HUES6 (cell line): ENCODE measurements around the gene APLF.
"Not testable (repeated sequence)": the region's sequence is repeated elsewhere in the genome, so short reads cannot be mapped to it uniquely, and the experiment has no call there.

Experiments used
- H3K27ac ChIP-seq: 2 replicates; pipeline ENCODE4 v1.7.0; 2013; ENCODE audit warnings: low read depth, mild to moderate bottlenecking, low read length, inconsistent platforms
- H3K27me3 ChIP-seq: 2 replicates; pipeline ENCODE4 v1.6.1; 2013; ENCODE audit warnings: low read length; ENCODE audit not compliant: control insufficient read depth, insufficient read depth
- H3K36me3 ChIP-seq: 2 replicates; pipeline ENCODE4 v1.6.1; 2013; ENCODE audit warnings: low read length; ENCODE audit not compliant: control insufficient read depth, insufficient read depth
- H3K4me1 ChIP-seq: 2 replicates; pipeline ENCODE4 v1.6.1; 2013; ENCODE audit warnings: low read length; ENCODE audit not compliant: control insufficient read depth, insufficient read depth
- H3K4me3 ChIP-seq: 2 replicates; pipeline ENCODE4 v1.5.1; 2013; ENCODE audit warnings: low read depth, low read length
- H3K9ac ChIP-seq: one replicate; pipeline ENCODE4 v1.6.1; 2013; ENCODE audit warnings: mild to moderate bottlenecking, low read length
- H3K9me3 ChIP-seq: 2 replicates; pipeline ENCODE4 v1.6.1; 2013; ENCODE audit warnings: low read depth, low read length; ENCODE audit not compliant: control insufficient read depth, insufficient read depth

APLF gene

GRCh38 chr2:68537011-68537410, 69.6 kb downstream of the APLF start:
- Histone ChIP-seq H3K27me3 (no peaks in the 10 kb centered on the region), H3K9me3 (no peaks in the 10 kb centered on the region), H3K36me3 (no peaks in the 10 kb centered on the region), H3K4me3 (no peak overlapping the region), H3K9ac (no peak overlapping the region), H3K27ac (no peak overlapping the region), H3K4me1 (no peaks in the 10 kb centered on the region)

GRCh38 chr2:68537809-68538208, 70.4 kb downstream of the APLF start:
- H3K4me3 ChIP-seq = no peak overlapping the region
- no peaks in the 10 kb centered on the region for H3K4me1 ChIP-seq
- no peaks in the 10 kb centered on the region for H3K27me3 ChIP-seq
- no peaks in the 10 kb centered on the region for H3K36me3 ChIP-seq
- H3K9me3 ChIP-seq = no peaks in the 10 kb centered on the region
- no peak overlapping the region for H3K9ac ChIP-seq
- no peak overlapping the region for H3K27ac ChIP-seq

DNA sequence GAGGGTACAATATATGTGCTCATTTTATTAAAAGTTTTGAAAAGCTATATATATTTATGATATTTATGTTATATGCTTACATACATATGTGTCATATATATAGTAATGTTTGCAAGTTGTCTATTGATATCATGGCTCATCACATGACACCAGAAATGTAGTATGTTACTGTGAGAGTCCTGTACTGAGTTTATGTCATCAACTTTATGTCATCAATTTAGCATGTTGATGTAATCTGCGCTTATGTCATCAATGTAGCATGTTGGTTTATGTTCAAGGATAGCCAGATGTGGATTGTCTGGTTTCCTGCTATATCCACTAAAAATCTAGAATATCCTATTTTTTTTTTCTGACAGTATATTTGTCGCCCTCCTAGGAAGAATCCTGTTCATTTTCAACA, 77.4 kb downstream of the APLF start:
- Histone ChIP-seq H3K9me3 (no peaks in the 10 kb centered on the region), H3K9ac (no peak overlapping the region), H3K4me3 (no peak overlapping the region), H3K36me3 (no peaks in the 10 kb centered on the region; the same call in 1 of the 2 replicates), H3K27me3 (no peaks in the 10 kb centered on the region), H3K27ac (no peak overlapping the region), H3K4me1 (no peaks in the 10 kb centered on the region)

DNA sequence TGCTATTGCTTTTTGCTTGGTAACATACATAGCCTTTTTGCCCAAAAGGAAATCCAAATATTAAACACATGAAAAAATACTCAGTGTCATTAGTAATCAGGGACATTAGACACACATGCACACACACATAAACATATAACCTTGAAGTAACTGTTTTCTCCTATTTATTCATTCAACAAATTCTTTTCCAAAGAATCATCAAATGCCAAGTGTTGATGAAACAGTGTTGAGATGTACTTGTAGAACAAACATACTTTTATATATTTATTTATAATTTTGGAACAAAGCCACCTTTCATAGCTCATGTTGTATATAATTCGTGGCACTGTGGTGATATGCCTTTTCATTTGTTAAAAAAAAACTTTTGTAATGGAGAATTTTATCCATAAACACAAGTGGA, 81.0 kb downstream of the APLF start:
- Histone ChIP-seq H3K27ac (no peak overlapping the region), H3K4me3 (no peak overlapping the region), H3K27me3 (no peaks in the 10 kb centered on the region), H3K36me3 (no peaks in the 10 kb centered on the region; the same call in 1 of the 2 replicates), H3K9me3 (no peaks in the 10 kb centered on the region), H3K9ac (no peak overlapping the region), H3K4me1 (no peaks in the 10 kb centered on the region)

DNA sequence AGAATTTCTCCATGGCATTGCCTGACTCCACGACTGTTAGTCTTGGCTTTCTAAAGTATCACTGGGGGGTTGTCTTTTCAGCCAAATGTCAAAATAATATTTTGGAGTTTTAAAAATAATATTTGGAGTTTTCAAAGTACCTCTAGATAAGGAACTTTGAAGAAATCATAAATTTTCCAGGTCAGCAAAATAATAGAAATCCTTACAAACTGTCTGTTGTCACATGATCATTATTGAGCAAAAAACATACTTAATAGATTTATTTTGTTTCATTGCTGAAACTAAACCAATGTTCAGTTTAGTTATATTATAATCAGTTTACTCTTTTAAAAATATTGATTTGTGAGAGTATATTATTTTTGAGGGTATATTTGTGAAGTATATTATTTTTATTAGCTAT, 85.7 kb downstream of the APLF start:
- Histone ChIP-seq H3K4me3 (no peak overlapping the region), H3K4me1 (no peaks in the 10 kb centered on the region), H3K27me3 (no peaks in the 10 kb centered on the region), H3K36me3 (no peaks in the 10 kb centered on the region), H3K9me3 (no peaks in the 10 kb centered on the region), H3K9ac (no peak overlapping the region), H3K27ac (no peak overlapping the region)

DNA sequence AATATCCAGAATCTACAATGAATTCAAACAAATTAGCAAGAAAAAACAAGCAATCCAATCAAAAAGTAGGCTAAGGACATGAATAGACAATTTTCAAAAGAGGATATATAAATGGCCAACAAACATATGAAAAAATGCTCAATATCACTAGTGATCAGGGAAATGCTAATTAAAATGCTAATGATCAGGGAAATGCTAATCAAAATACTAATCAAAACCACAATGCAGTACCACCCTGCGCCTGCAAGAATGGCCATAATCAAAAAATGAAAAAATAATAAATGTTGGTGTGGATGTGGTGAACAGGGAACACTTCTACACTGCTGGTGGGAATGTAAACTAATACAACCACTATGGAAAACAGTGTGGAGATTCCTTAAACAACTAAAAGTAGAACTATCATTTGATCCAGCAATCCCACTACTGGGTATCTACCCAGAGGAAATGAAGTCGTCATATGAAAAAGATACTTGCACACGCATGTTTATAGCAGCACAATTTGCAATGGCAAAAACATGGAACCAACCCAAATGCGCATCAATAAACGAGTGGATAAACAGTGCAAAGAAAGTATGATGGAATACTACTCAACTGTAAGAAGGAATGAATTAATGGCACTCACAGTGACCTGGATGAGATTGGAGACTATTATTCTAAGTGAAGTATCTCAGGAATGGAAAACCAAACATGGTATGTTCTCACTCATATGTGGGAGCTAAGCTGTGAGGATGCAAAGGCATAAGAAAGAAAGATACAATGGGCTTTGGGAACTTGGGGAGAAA, 88.2 kb downstream of the APLF start:
- H3K27me3 ChIP-seq, H3K9me3 ChIP-seq, H3K4me1 ChIP-seq, H3K4me3 ChIP-seq, H3K9ac ChIP-seq, H3K36me3 ChIP-seq, H3K27ac ChIP-seq: not testable (repeated sequence)

DNA sequence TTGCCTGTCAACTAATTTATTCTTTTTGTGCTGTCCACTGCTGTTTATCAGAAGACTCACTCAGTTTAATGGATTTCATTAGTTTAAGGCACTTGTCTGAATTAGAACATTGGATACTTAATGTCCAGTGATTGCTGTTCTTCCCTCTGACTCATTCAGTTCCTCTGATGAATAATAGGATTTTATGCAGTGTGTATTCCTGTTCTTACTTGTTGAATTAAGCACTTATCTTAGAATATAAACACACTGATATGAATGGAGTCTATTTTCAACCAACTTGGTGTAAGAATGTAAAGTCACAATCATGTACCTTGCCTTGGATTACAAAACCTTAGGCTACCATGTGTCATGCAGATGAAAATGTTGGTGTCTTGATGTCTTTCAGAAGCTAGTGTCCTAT, 89.0 kb downstream of the APLF start:
- H3K4me3 ChIP-seq = no peak overlapping the region
- H3K4me1 ChIP-seq = no peaks in the 10 kb centered on the region
- H3K27me3 ChIP-seq = no peaks in the 10 kb centered on the region
- H3K36me3 ChIP-seq = no peaks in the 10 kb centered on the region
- no peaks in the 10 kb centered on the region for H3K9me3 ChIP-seq
- no peak overlapping the region for H3K9ac ChIP-seq
- H3K27ac ChIP-seq = no peak overlapping the region

DNA sequence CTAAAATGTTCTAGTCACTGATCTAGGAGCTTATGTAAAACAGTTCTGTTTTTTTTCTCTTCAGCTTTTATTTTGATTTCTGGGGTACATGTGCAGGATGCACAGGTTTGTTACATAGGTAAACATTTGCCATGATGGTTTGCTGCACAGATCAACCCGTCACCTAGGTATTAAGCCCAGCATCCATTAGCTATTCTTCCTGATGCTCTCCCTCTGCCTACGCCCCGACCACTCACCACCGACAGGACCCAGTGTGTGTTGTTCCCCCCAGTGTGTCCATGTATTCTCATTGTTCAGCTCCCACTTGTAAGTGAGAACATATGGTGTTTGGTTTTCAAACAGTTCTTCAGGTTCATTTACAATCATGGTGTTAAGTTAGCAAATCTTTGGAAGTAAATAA, 91.2 kb downstream of the APLF start:
- Histone ChIP-seq H3K9me3 (no peaks in the 10 kb centered on the region), H3K4me1 (no peaks in the 10 kb centered on the region), H3K27me3 (no peaks in the 10 kb centered on the region)

GRCh38 chr2:68559692-68560091, 92.3 kb downstream of the APLF start:
- H3K4me1 ChIP-seq = no peaks in the 10 kb centered on the region
- no peak overlapping the region for H3K27ac ChIP-seq
- no peaks in the 10 kb centered on the region for H3K9me3 ChIP-seq
- no peak overlapping the region for H3K9ac ChIP-seq
- H3K4me3 ChIP-seq = no peak overlapping the region
- H3K36me3 ChIP-seq = no peaks in the 10 kb centered on the region
- H3K27me3 ChIP-seq = no peaks in the 10 kb centered on the region

More for the DNA sequence above, 91.2 kb downstream of the APLF start:
- Histone ChIP-seq H3K27ac (no peak overlapping the region), H3K36me3 (no peaks in the 10 kb centered on the region), H3K4me3 (no peak overlapping the region), H3K9ac (no peak overlapping the region)

DNA sequence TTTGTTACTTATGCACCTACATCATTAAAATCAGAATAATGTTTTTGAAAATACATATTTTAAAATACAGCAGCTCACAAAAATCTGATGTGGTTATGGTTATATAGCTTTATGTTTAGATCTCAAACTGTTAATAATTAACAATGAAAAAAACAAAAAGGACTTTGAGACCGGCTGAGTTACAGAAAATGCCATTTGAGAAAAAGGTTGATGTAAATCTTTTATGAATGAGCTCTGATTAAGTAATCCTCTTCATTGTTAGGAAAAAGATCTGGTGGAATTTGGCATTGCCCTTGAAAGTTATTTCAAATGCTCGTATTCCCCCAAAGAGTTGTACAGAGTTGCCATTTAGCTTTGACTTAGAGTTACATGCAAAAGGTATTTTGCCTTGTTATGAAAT, 93.2 kb downstream of the APLF start:
- H3K27ac ChIP-seq = no peak overlapping the region
- H3K36me3 ChIP-seq = no peaks in the 10 kb centered on the region

GRCh38 chr2:68561372-68561771, 94.0 kb downstream of the APLF start:
- Histone ChIP-seq H3K9ac (no peak overlapping the region), H3K36me3 (no peaks in the 10 kb centered on the region), H3K4me3 (no peak overlapping the region), H3K27me3 (no peaks in the 10 kb centered on the region), H3K27ac (no peak overlapping the region), H3K9me3 (no peaks in the 10 kb centered on the region), H3K4me1 (no peaks in the 10 kb centered on the region)

More for the DNA sequence above, 93.2 kb downstream of the APLF start:
- Histone ChIP-seq H3K4me3 (no peak overlapping the region), H3K9me3 (no peaks in the 10 kb centered on the region), H3K9ac (no peak overlapping the region), H3K27me3 (no peaks in the 10 kb centered on the region), H3K4me1 (no peaks in the 10 kb centered on the region)
